Measurements from ENCODE around the gene DIO1. TPM values are rescaled to one million over a fixed set of nuclear protein-coding genes. Genes with fewer than 3 reads are reported as not detected.

DIO1 gene
- total and polyA plus RNA-seq, 7 donors, result not detected

- H3K36me3 ChIP-seq, result peaks cover 0 to 12% (median 1%) of the 10 kb centered on the region in 4 donors
- TF ChIP-seq EP300 (IDR thresholded peaks at IDR 0.05) (no peak), CTCF (IDR thresholded peaks at IDR 0.05) (no peak), POLR2AphosphoS5 (IDR thresholded peaks at IDR 0.05) (no peak), POLR2A (IDR thresholded peaks at IDR 0.05) (no peak)
- intact Hi-C loops (cut with DNase I), result no loop called here
- H3K4me3 ChIP-seq, result no peak overlapping the region
- H3K9me3 ChIP-seq, result no peaks in the 10 kb centered on the region
- H3K27ac ChIP-seq, result no peak overlapping the region
- no peaks in the 10 kb centered on the region for H3K27me3 ChIP-seq
- whole genome bisulfite sequencing, 2 donors, result 98 to 100% methylated on average over 1 of the region's 1 CpG
- no peak for DNase-seq
- no peaks in the 10 kb centered on the region for H3K4me1 ChIP-seq
These were observed 40.3 kb downstream of the DIO1 start for GRCh38 chr1:53934170-53934765.

DNA sequence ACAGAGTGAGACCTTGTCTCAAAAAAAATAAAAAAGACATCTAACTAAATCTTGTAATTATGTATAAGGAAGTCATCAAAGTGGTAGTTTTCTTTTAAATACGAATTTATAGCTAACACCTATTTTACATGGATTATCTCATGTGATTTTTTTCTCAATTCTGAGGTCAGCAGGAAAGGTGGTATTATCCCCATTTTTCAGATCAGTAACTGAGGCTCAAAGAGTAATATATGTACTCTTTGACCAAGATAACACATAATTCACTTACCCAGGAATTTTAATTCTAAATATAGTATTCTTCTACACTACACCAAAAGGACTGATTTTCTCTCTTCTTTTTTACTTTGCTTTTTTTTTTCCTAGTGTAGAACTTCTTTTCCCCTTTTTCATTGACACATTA is 42.4 kb downstream of the DIO1 start:
- H3K27me3 ChIP-seq, result no peaks in the 10 kb centered on the region
- intact Hi-C loops (cut with DNase I), result no loop called here
- H3K4me3 ChIP-seq, result no peak overlapping the region
- DNase-seq, result no peak
- WGBS, 2 donors, result 98% methylated on average over 1 of the region's 1 CpG
- no peaks in the 10 kb centered on the region for H3K4me1 ChIP-seq
- H3K9me3 ChIP-seq, result no peaks in the 10 kb centered on the region
- peaks cover 0 to 6% (median 0%) of the 10 kb centered on the region in 4 donors for H3K36me3 ChIP-seq
- no peak for TF ChIP-seq POLR2AphosphoS5 (IDR thresholded peaks at IDR 0.05)
- TF ChIP-seq CTCF (IDR thresholded peaks at IDR 0.05), result no peak
- no peak for TF ChIP-seq EP300 (IDR thresholded peaks at IDR 0.05)
- TF ChIP-seq POLR2A (IDR thresholded peaks at IDR 0.05), result no peak
- H3K27ac ChIP-seq, result no peak overlapping the region

DNA sequence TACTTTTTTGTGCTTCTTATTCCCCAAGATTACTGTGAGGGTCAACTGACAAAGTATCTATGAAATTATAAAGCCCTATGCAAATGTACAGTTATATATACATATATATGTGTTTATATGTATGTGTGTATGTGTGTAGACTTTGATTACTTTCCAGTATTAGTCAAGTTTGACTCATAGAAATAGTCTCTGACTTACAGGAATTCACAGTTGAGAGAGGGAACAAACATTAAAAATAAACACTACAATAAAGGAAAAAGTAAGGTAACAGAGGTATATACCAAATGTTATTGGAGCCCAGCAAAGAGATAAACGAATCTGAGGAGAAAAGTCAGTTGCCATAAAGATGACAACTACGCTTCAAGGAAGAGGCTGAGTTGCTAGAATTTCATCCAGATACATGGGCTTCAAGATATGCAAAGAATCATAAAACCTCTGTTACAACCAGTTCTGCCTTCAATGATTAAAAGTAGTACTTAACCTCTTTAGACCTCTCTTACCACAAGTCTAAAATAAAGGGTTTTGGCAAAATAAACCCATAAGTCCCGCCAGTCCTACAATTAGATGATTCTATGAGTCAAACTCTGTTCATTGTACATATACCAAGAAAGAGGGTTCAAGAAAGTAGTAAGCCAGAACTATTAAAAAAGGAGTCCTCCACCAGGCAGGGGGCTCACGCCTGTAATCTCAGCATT is 44.3 kb downstream of the DIO1 start:
- TF ChIP-seq CTCF (IDR thresholded peaks at IDR 0.05) (no peak), POLR2A (IDR thresholded peaks at IDR 0.05) (no peak), EP300 (IDR thresholded peaks at IDR 0.05) (no peak)
- H3K27ac ChIP-seq, result no peak overlapping the region
- no peaks in the 10 kb centered on the region for H3K4me1 ChIP-seq
- intact Hi-C loops (cut with DNase I), result no loop called here
- H3K36me3 ChIP-seq, result peaks cover 0 to 6% (median 0%) of the 10 kb centered on the region in 4 donors
- no peak for DNase-seq
- H3K9me3 ChIP-seq, result no peaks in the 10 kb centered on the region
- H3K27me3 ChIP-seq, result no peaks in the 10 kb centered on the region
- WGBS, 2 donors, result 85 to 91% methylated on average over 4 of the region's 4 CpGs
- H3K4me3 ChIP-seq, result no peak overlapping the region

DNA sequence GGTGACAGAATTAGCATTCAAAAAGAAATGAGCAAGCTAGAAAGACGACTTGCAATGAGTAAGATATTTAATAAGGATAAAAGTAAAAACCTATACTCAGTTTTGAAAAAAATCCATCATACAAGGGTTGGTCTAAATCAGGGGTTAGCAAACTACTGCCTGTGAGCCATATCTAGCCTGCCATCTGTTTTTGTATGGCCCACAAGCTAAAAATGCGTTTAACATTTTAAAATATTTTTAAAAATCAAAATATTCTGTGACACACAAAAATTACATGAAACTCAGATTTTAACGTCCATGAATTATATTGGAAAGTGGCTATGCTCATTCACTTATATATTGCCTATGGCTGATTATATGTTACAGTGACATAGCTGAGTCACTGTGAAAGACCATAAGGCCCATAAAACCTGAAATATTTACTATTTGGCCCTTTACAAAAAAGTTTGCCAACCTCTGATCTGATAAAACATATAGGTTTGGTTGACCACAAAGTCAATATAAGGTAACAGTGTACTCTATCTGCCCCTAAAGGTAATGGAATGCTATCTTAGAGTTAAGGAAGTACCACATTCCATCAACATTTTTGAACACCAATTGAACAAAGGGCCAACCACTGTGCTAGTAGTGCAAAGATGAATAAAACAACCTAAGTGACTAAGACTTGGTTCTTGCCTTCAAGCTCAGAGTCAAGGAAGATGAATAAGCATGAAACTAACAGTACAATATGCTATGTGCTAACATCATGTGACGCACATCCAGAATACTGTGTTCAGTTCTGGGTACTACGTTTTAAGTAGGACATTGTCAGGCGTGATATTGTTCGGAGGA is 48.4 kb downstream of the DIO1 start:
- no peaks in the 10 kb centered on the region for H3K36me3 ChIP-seq
- 91 to 92% methylated on average over 7 of the region's 7 CpGs for WGBS, 2 donors
- intact Hi-C loops (cut with DNase I), result no loop called here
- H3K9me3 ChIP-seq, result no peaks in the 10 kb centered on the region
- no peak overlapping the region for H3K4me3 ChIP-seq
- peaks cover 0 to 21% (median 18%) of the 10 kb centered on the region in 4 donors for H3K4me1 ChIP-seq
- no peaks in the 10 kb centered on the region for H3K27me3 ChIP-seq
- H3K27ac ChIP-seq, result no peak overlapping the region
- no peak for TF ChIP-seq POLR2AphosphoS5 (IDR thresholded peaks at IDR 0.05)
- TF ChIP-seq POLR2A (IDR thresholded peaks at IDR 0.05), result no peak
- TF ChIP-seq CTCF (IDR thresholded peaks at IDR 0.05), result no peak
- no peak for TF ChIP-seq EP300 (IDR thresholded peaks at IDR 0.05)
- no peak for DNase-seq
